ENCODE data around the gene POLRMT.

Gene POLRMT

DNA sequence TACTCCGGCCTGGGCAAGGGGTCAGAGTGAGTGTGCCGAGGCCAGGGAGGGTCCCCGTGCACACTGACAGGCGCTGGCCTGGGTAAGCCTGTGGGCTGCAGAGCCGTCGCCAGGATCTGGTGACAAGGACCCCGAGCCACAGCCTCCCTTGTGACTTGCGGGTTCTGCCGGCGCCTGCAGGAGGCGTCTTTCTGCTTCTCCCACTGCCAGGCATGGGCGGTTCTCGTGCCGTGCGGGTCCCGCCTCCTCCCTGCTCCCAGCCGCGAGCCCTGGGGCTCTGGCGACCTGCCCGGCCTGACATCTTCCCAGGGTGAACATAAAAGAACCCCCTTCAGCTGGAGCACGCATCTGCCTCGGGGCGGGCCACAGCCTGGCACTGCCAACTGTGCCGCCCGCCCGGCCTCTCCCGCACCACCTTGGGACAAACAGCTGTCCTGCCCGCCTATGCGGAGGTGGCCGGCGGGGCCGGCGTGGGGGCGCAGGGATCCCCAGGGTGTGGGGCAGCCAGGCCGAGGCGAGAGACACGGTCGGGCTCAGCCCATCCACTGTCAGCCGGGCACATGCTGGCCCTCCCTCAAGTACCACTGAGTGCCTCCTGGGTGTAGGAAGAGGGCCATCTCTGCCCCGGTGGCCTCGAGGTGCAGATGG is 45.1 kb downstream of the POLRMT start (continued):
- TF ChIP-seq, protein P1, sequence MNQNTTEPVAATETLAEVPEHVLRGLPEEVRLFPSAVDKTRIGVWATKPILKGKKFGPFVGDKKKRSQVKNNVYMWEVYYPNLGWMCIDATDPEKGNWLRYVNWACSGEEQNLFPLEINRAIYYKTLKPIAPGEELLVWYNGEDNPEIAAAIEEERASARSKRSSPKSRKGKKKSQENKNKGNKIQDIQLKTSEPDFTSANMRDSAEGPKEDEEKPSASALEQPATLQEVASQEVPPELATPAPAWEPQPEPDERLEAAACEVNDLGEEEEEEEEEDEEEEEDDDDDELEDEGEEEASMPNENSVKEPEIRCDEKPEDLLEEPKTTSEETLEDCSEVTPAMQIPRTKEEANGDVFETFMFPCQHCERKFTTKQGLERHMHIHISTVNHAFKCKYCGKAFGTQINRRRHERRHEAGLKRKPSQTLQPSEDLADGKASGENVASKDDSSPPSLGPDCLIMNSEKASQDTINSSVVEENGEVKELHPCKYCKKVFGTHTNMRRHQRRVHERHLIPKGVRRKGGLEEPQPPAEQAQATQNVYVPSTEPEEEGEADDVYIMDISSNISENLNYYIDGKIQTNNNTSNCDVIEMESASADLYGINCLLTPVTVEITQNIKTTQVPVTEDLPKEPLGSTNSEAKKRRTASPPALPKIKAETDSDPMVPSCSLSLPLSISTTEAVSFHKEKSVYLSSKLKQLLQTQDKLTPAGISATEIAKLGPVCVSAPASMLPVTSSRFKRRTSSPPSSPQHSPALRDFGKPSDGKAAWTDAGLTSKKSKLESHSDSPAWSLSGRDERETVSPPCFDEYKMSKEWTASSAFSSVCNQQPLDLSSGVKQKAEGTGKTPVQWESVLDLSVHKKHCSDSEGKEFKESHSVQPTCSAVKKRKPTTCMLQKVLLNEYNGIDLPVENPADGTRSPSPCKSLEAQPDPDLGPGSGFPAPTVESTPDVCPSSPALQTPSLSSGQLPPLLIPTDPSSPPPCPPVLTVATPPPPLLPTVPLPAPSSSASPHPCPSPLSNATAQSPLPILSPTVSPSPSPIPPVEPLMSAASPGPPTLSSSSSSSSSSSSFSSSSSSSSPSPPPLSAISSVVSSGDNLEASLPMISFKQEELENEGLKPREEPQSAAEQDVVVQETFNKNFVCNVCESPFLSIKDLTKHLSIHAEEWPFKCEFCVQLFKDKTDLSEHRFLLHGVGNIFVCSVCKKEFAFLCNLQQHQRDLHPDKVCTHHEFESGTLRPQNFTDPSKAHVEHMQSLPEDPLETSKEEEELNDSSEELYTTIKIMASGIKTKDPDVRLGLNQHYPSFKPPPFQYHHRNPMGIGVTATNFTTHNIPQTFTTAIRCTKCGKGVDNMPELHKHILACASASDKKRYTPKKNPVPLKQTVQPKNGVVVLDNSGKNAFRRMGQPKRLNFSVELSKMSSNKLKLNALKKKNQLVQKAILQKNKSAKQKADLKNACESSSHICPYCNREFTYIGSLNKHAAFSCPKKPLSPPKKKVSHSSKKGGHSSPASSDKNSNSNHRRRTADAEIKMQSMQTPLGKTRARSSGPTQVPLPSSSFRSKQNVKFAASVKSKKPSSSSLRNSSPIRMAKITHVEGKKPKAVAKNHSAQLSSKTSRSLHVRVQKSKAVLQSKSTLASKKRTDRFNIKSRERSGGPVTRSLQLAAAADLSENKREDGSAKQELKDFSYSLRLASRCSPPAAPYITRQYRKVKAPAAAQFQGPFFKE (tag by site-specific recombination; IDR thresholded peaks at IDR 0.05; ENCODE audit: borderline replicate concordance), result no peak
- TF ChIP-seq KLF9 (tag by site-specific recombination; IDR thresholded peaks at IDR 0.05; ENCODE audit: low read depth) (peak; percentile 56), GLI2 (tag by site-specific recombination; IDR thresholded peaks at IDR 0.05; ENCODE audit: borderline replicate concordance, low read depth) (no peak), ZNF248 (tag by site-specific recombination; IDR thresholded peaks at IDR 0.05) (no peak), MYNN (tag by site-specific recombination; IDR thresholded peaks at IDR 0.05; ENCODE audit: borderline replicate concordance) (no peak), ZFP3 (tag by site-specific recombination; IDR thresholded peaks at IDR 0.05; ENCODE audit: low read depth) (no peak), MEIS1 (CRISPR knock-in tag; IDR thresholded peaks at IDR 0.05; ENCODE audit: borderline replicate concordance) (no peak), ZNF132 (tag by site-specific recombination; IDR thresholded peaks at IDR 0.05; ENCODE audit: borderline replicate concordance) (no peak), ZNF621 (tag by site-specific recombination; IDR thresholded peaks at IDR 0.05) (no peak), ZNF354C (tag by site-specific recombination; IDR thresholded peaks at IDR 0.05; ENCODE audit: borderline replicate concordance, low read depth) (no peak), SCRT1 (tag by site-specific recombination; IDR thresholded peaks at IDR 0.05; ENCODE audit: borderline replicate concordance) (no peak), ZNF571 (tag by site-specific recombination; IDR thresholded peaks at IDR 0.05) (no peak), ZNF26 (tag by site-specific recombination; IDR thresholded peaks at IDR 0.05) (no peak), ZNF660 (tag by site-specific recombination; IDR thresholded peaks at IDR 0.05) (no peak), ZNF560 (tag by site-specific recombination; IDR thresholded peaks at IDR 0.05; ENCODE audit: borderline replicate concordance) (no peak), ZNF350 (tag by site-specific recombination; IDR thresholded peaks at IDR 0.05) (no peak), ZNF2 (tag by site-specific recombination; IDR thresholded peaks at IDR 0.05) (0 out of 2 replicates have a peak, but pooled peaks have one; percentile 43), ZNF704 (tag by site-specific recombination; IDR thresholded peaks at IDR 0.05) (no peak), ZBTB1 (tag by site-specific recombination; IDR thresholded peaks at IDR 0.05) (no peak), ZNF391 (tag by site-specific recombination; IDR thresholded peaks at IDR 0.05; ENCODE audit: borderline replicate concordance, low read depth) (no peak), ZNF501 (tag by site-specific recombination; IDR thresholded peaks at IDR 0.05) (no peak)
- TF ChIP-seq, protein P2, sequence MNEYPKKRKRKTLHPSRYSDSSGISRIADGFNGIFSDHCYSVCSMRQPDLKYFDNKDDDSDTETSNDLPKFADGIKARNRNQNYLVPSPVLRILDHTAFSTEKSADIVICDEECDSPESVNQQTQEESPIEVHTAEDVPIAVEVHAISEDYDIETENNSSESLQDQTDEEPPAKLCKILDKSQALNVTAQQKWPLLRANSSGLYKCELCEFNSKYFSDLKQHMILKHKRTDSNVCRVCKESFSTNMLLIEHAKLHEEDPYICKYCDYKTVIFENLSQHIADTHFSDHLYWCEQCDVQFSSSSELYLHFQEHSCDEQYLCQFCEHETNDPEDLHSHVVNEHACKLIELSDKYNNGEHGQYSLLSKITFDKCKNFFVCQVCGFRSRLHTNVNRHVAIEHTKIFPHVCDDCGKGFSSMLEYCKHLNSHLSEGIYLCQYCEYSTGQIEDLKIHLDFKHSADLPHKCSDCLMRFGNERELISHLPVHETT (tag by site-specific recombination; IDR thresholded peaks at IDR 0.05), result no peak; the same call in 1 of the 2 replicates
- TF ChIP-seq, protein P3, sequence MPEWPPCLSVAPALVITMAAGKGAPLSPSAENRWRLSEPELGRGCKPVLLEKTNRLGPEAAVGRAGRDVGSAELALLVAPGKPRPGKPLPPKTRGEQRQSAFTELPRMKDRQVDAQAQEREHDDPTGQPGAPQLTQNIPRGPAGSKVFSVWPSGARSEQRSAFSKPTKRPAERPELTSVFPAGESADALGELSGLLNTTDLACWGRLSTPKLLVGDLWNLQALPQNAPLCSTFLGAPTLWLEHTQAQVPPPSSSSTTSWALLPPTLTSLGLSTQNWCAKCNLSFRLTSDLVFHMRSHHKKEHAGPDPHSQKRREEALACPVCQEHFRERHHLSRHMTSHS (tag by site-specific recombination; IDR thresholded peaks at IDR 0.05), result no peak
- TF ChIP-seq, protein P4, sequence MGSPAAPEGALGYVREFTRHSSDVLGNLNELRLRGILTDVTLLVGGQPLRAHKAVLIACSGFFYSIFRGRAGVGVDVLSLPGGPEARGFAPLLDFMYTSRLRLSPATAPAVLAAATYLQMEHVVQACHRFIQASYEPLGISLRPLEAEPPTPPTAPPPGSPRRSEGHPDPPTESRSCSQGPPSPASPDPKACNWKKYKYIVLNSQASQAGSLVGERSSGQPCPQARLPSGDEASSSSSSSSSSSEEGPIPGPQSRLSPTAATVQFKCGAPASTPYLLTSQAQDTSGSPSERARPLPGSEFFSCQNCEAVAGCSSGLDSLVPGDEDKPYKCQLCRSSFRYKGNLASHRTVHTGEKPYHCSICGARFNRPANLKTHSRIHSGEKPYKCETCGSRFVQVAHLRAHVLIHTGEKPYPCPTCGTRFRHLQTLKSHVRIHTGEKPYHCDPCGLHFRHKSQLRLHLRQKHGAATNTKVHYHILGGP (tag by site-specific recombination; IDR thresholded peaks at IDR 0.05), result no peak
- TF ChIP-seq, protein P5, sequence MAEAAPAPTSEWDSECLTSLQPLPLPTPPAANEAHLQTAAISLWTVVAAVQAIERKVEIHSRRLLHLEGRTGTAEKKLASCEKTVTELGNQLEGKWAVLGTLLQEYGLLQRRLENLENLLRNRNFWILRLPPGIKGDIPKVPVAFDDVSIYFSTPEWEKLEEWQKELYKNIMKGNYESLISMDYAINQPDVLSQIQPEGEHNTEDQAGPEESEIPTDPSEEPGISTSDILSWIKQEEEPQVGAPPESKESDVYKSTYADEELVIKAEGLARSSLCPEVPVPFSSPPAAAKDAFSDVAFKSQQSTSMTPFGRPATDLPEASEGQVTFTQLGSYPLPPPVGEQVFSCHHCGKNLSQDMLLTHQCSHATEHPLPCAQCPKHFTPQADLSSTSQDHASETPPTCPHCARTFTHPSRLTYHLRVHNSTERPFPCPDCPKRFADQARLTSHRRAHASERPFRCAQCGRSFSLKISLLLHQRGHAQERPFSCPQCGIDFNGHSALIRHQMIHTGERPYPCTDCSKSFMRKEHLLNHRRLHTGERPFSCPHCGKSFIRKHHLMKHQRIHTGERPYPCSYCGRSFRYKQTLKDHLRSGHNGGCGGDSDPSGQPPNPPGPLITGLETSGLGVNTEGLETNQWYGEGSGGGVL (tag by site-specific recombination; IDR thresholded peaks at IDR 0.05), result peak; percentile 70
